Pons (tissue), 1 donor: ENCODE results near the gene SELENOM.
"Not testable (repeated sequence)": the region's sequence is repeated elsewhere in the genome, so short reads cannot be mapped to it uniquely, and the experiment has no call there.

Experiments used
- DNase-seq: peaks from one replicate; pipeline ENCODE4 v3.0.0-alpha.2; 2016; ENCODE audit warnings: low spot score

The SELENOM gene

GRCh38 chr22:31130873-31131272 lies 23.5 kb upstream of the SELENOM start:
- no peak for DNase-seq

- no peak for DNase-seq
These were observed 20.8 kb upstream of the SELENOM start for GRCh38 chr22:31128156-31128555.

GRCh38 chr22:31127181-31127772 lies 19.9 kb upstream of the SELENOM start:
- DNase-seq: no peak

GRCh38 chr22:31126869-31127175 lies 19.5 kb upstream of the SELENOM start:
- no peak for DNase-seq

GRCh38 chr22:31126128-31126868 lies 18.9 kb upstream of the SELENOM start:
- DNase-seq: no peak

GRCh38 chr22:31125521-31126117 lies 18.3 kb upstream of the SELENOM start:
- no peak for DNase-seq

- no peak for DNase-seq
These were observed 17.6 kb upstream of the SELENOM start for GRCh38 chr22:31124811-31125465.

- no peak for DNase-seq
These were observed 16.9 kb upstream of the SELENOM start for GRCh38 chr22:31124290-31124689.

GRCh38 chr22:31123292-31123602 lies 15.9 kb upstream of the SELENOM start:
- no peak for DNase-seq

- DNase-seq: peak; percentile 29
These were observed 15.3 kb upstream of the SELENOM start, which contains the start of gene INPP5J for GRCh38 chr22:31122532-31123291. Gene INPP5J, plus strand, starts transcription at chr22:31122966. Its CDS starts 49 bp downstream, at chr22:31123015.

GRCh38 chr22:31122196-31122531 lies 14.8 kb upstream of the SELENOM start:
- DNase-seq: no peak

- no peak for DNase-seq
These were observed 14.0 kb upstream of the SELENOM start for GRCh38 chr22:31121403-31121802.

GRCh38 chr22:31120642-31121041 lies 13.3 kb upstream of the SELENOM start:
- no peak for DNase-seq

GRCh38 chr22:31120230-31120629 lies 12.9 kb upstream of the SELENOM start:
- DNase-seq: no peak

GRCh38 chr22:31119026-31119717 lies 11.8 kb upstream of the SELENOM start:
- DNase-seq: no peak

- DNase-seq: no peak
These were observed 10.9 kb upstream of the SELENOM start for GRCh38 chr22:31118046-31118820.

- not testable (repeated sequence) for DNase-seq
These were observed 5.3 kb upstream of the SELENOM start for GRCh38 chr22:31112547-31113091.

GRCh38 chr22:31107894-31108218 lies 488 bp upstream of the SELENOM start:
- DNase-seq: no peak

GRCh38 chr22:31106731-31107177 lies 614 bp downstream of the SELENOM start:
- no peak for DNase-seq

- DNase-seq: no peak
These were observed 1.3 kb downstream of the SELENOM start for GRCh38 chr22:31106001-31106571.
